Ascending aorta (tissue), 2 donors: ENCODE measurements around the gene SHQ1. TPM values are rescaled to one million over a fixed set of nuclear protein-coding genes. Genes with fewer than 3 reads are reported as not detected.
"Not testable (repeated sequence)": the region's sequence is repeated elsewhere in the genome, so short reads cannot be mapped to it uniquely, and the experiment has no call there.

ENCODE experiments used
- DNase-seq, 2 donors: peaks; one replicate each; pipeline ENCODE4 v3.0.0-alpha.2; 2019; ENCODE audit warnings: low spot score in 2 of 2
- H3K27ac ChIP-seq, 2 donors: fragments of 200-600 bp; sonication (generic); one replicate each; pipeline ENCODE4 v1.5.1; 2016 to 2017; ENCODE audit warnings: mild to moderate bottlenecking in 1 of 2
- H3K27me3 ChIP-seq: fragments of 200-600 bp; sonication (generic); one replicate; pipeline ENCODE4 v1.5.1; 2017
- H3K36me3 ChIP-seq, 2 donors: fragments of 200-600 bp; sonication (generic); one replicate each; pipeline ENCODE4 v1.5.1; 2016
- H3K4me1 ChIP-seq, 2 donors: fragments of 200-600 bp; sonication (generic); one replicate each; pipeline ENCODE4 v1.5.1; 2016 to 2017; ENCODE audit warnings: mild to moderate bottlenecking in 1 of 2
- H3K4me3 ChIP-seq, 2 donors: fragments of 200-600 bp; sonication (generic); one replicate each; pipeline ENCODE4 v1.5.1; 2016 to 2017; ENCODE audit warnings: mild to moderate bottlenecking in 1 of 2
- H3K9me3 ChIP-seq, 2 donors: fragments of 200-600 bp; sonication (generic); one replicate each; pipeline ENCODE4 v1.5.1; 2016
- CTCF ChIP-seq, 3 experiments: fragments of 200-600 bp in 2 of 3; fragments of 450-650 bp in 1 of 3; sonication (generic) in 2 of 3; IDR thresholded peaks; one replicate each; pipeline ENCODE4 v1.5.1; 2016 to 2019; ENCODE audit warnings: antibody characterized with exemption in 3 of 3, mild to moderate bottlenecking in 1 of 3, moderate library complexity in 1 of 3
- intact Hi-C: fragments of 100-400 bp; cut with DNase I; formaldehyde crosslinking; loops from one replicate; pipeline ENCODE4 v1.15.1; 2023
- total RNA-seq: library from RNA; depleted of rRNA; stranded (reverse); fragments of >200 nt; gene quantifications from one replicate; pipeline ENCODE4 v1.1.0, GENCODE V29; 2016

The SHQ1 gene
- total RNA-seq, 1 donor from 2014 or later, result 4.2 TPM

GRCh38 chr3:72797773-72798543, 50.3 kb downstream of the SHQ1 start:
- Histone ChIP-seq H3K36me3 (no peaks in the 10 kb centered on the region), H3K4me3 (no peak overlapping the region), H3K27me3 (no peaks in the 10 kb centered on the region), H3K9me3 (no peaks in the 10 kb centered on the region), H3K27ac (no peak overlapping the region), H3K4me1 (no peaks in the 10 kb centered on the region)
- intact Hi-C loops, result no loop called here
- no peak for TF ChIP-seq CTCF (IDR thresholded peaks at IDR 0.05)
- DNase-seq, result no peak

- no peak overlapping the region for H3K27ac ChIP-seq
- no peaks in the 10 kb centered on the region for H3K9me3 ChIP-seq
- H3K4me3 ChIP-seq, result no peak overlapping the region
- no peaks in the 10 kb centered on the region for H3K4me1 ChIP-seq
- no peaks in the 10 kb centered on the region for H3K27me3 ChIP-seq
- intact Hi-C loops, result no loop called here
- no peak for DNase-seq
- TF ChIP-seq CTCF (IDR thresholded peaks at IDR 0.05), result no peak
- H3K36me3 ChIP-seq, result peaks cover 4 to 6% of the 10 kb centered on the region in 2 donors
Measured at GRCh38 chr3:72794079-72794478, 54.2 kb downstream of the SHQ1 start.

GRCh38 chr3:72791161-72791560, 57.1 kb downstream of the SHQ1 start:
- no peaks in the 10 kb centered on the region for H3K4me1 ChIP-seq
- no peaks in the 10 kb centered on the region for H3K9me3 ChIP-seq
- H3K4me3 ChIP-seq, result no peak overlapping the region
- no peak for TF ChIP-seq CTCF (IDR thresholded peaks at IDR 0.05)
- intact Hi-C loops, result no loop called here
- H3K27ac ChIP-seq, result no peak overlapping the region
- H3K27me3 ChIP-seq, result no peaks in the 10 kb centered on the region
- H3K36me3 ChIP-seq, result peaks cover 4 to 6% of the 10 kb centered on the region in 2 donors
- no peak for DNase-seq

- H3K9me3 ChIP-seq, result no peaks in the 10 kb centered on the region
- intact Hi-C loops, result no loop called here
Measured at GRCh38 chr3:72789786-72790185, 58.5 kb downstream of the SHQ1 start.

GRCh38 chr3:72788232-72788631, 60.0 kb downstream of the SHQ1 start:
- H3K4me1 ChIP-seq, H3K4me3 ChIP-seq, H3K9me3 ChIP-seq, intact Hi-C loops, H3K27ac ChIP-seq, H3K27me3 ChIP-seq, DNase-seq: not testable (repeated sequence)
- peaks cover 4 to 11% of the 10 kb centered on the region in 2 donors for H3K36me3 ChIP-seq

More at GRCh38 chr3:72789786-72790185, 58.5 kb downstream of the SHQ1 start:
- TF ChIP-seq CTCF (IDR thresholded peaks at IDR 0.05), result no peak
- no peak overlapping the region for H3K4me3 ChIP-seq
- H3K27me3 ChIP-seq, result no peaks in the 10 kb centered on the region
- peaks cover 4 to 11% of the 10 kb centered on the region in 2 donors for H3K36me3 ChIP-seq
- DNase-seq, result no peak
- H3K27ac ChIP-seq, result no peak overlapping the region
- no peaks in the 10 kb centered on the region for H3K4me1 ChIP-seq

- TF ChIP-seq CTCF (IDR thresholded peaks at IDR 0.05), result no peak
- no peak for DNase-seq
Measured at GRCh38 chr3:72786668-72787067, 61.6 kb downstream of the SHQ1 start.

More at GRCh38 chr3:72786668-72787067, 61.6 kb downstream of the SHQ1 start:
- no peaks in the 10 kb centered on the region for H3K9me3 ChIP-seq
- no peak overlapping the region for H3K27ac ChIP-seq
- no peaks in the 10 kb centered on the region for H3K4me1 ChIP-seq
- H3K4me3 ChIP-seq, result no peak overlapping the region
- intact Hi-C loops, result no loop called here
- peaks cover 0 to 5% of the 10 kb centered on the region in 2 donors for H3K36me3 ChIP-seq
- no peaks in the 10 kb centered on the region for H3K27me3 ChIP-seq
